Cardiac fibroblast (primary cell): Measurements from ENCODE around the gene TESK2.

ENCODE experiments used
- DNase-seq, 2 donors: peaks; one replicate each; pipeline versions ENCODE4 v3.0.0 to v3.0.0-alpha.2; 2010; ENCODE audit warnings: low read depth in 2 of 2
- H3K4me3 ChIP-seq, 2 donors: replicated peaks in 1 of 2; 1 replicate in 1 of 2; 2 replicates in 1 of 2; pipeline ENCODE4 v1.5.1; 2011; ENCODE audit warnings: low read depth in 2 of 2, low read length in 2 of 2, mild to moderate bottlenecking in 2 of 2, moderate library complexity in 1 of 2
- TF ChIP-seq, protein P1 (sequence below): IDR thresholded peaks from one replicate; pipeline ENCODE4 v1.5.1; 2011; ENCODE audit warnings: low read depth, mild to moderate bottlenecking, low read length, inconsistent platforms

TESK2 gene

GRCh38 chr1:45512641-45513054, 21.7 kb upstream of the TESK2 start:
- TF ChIP-seq, protein P1, sequence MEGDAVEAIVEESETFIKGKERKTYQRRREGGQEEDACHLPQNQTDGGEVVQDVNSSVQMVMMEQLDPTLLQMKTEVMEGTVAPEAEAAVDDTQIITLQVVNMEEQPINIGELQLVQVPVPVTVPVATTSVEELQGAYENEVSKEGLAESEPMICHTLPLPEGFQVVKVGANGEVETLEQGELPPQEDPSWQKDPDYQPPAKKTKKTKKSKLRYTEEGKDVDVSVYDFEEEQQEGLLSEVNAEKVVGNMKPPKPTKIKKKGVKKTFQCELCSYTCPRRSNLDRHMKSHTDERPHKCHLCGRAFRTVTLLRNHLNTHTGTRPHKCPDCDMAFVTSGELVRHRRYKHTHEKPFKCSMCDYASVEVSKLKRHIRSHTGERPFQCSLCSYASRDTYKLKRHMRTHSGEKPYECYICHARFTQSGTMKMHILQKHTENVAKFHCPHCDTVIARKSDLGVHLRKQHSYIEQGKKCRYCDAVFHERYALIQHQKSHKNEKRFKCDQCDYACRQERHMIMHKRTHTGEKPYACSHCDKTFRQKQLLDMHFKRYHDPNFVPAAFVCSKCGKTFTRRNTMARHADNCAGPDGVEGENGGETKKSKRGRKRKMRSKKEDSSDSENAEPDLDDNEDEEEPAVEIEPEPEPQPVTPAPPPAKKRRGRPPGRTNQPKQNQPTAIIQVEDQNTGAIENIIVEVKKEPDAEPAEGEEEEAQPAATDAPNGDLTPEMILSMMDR = peak; percentile 76
- no peak overlapping the region for H3K4me3 ChIP-seq
- peak; percentile 74 to 78 for DNase-seq

DNA sequence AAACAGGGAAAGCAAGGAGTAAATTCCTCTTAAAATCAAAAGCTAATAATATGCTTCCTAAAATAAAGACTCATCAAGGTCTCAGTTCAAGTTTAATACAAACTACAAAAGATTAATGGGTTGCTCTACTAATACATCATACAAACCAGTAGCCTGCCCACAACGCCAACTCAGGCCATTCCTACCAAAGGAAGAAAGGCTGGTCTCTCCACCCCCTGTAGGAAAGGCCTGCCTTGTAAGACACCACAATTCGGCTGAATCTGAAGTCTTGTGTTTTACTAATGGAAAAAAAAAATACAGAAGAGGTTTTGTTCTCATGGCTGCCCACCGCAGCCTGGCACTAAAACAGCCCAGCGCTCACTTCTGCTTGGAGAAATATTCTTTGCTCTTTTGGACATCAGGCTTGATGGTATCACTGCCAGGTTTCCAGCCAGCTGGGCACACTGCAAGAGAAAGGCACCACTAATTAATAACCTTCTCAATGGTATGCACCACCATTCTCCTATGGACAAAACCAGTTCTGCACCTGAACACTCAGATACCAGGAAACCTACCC, 20.1 kb upstream of the TESK2 start:
- DNase-seq = no peak
- TF ChIP-seq, protein P1 = no peak
- H3K4me3 ChIP-seq = no peak overlapping the region

DNA sequence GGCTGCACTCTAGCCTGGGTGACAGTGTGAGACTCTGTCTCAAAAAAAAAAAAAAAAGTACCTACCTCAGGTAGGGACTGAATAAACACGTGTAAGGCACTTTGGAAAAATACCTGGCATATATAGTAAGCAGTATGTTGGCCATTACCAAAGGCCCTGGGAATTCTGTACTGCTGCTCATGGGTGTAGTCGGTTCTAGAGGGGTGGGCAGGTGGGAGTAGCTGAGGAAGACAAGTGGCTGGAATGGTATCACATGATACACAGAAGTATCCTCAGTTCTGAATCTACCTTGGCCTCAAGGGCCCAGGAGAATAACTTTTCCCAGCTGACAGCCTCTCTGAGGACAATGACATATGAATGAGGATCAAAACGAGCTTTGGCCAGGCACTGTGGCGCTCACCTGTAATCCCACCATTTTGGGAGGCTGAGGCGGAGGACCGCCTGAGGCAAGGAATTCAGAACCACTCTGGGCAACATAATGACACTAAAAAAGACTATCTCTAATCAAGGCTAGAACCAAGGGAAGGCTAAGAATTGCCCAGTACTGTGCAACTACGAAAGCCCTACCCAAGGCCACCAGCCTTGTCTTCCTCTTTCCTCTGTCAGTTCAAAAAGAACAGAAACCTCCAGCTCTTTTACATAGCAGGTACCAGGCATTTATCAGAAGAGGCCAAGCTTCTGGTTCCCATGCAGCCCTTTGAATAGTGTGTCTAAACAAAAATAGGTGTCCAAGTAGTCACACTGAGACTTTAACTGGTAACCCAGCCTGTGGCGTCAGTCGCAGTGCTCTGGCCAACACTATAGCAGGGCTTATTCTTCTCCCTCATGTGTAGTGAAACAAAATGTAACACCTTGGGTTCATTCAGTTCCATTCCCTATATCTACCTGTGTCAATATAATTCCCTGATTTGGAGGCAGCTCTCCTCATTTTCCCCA, 19.3 kb upstream of the TESK2 start:
- TF ChIP-seq, protein P1 = no peak
- H3K4me3 ChIP-seq = no peak overlapping the region
- DNase-seq = no peak

DNA sequence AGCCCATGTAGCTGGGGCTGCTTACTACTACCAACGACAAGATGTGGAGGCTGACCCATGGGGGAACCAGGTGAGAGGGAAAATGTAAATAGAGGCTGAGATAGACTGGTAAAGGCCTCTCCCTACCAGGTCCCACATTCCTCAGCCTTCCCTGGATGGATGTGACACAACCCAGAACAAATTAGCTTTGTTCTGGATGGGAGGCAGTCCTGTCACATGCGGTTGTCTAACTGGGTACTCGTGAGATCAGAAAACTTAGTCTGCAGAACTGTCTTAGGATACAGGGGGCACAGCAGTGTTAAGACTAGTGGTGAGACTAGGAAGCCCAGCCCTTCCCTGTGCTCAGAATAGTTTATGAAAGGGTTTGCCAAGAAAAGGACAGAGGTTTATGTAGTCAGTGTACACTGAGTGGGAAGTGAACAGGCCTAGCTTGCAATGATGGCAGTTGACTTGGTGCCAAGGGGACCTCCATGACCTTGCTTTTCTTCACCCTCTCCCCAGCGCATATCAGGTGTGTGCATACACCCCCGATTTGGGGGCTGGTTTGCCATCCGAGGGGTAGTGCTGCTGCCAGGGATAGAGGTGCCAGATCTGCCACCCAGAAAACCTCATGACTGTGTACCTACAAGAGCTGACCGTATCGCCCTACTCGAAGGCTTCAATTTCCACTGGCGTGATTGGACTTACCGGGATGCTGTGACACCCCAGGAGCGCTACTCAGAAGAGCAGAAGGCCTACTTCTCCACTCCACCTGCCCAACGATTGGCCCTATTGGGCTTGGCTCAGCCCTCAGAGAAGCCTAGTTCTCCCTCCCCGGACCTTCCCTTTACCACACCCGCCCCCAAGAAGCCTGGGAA, 17.6 kb upstream of the TESK2 start:
- no peak overlapping the region for H3K4me3 ChIP-seq
- DNase-seq = peak; percentile 24 to 27
- TF ChIP-seq, protein P1 = peak; percentile 11

DNA sequence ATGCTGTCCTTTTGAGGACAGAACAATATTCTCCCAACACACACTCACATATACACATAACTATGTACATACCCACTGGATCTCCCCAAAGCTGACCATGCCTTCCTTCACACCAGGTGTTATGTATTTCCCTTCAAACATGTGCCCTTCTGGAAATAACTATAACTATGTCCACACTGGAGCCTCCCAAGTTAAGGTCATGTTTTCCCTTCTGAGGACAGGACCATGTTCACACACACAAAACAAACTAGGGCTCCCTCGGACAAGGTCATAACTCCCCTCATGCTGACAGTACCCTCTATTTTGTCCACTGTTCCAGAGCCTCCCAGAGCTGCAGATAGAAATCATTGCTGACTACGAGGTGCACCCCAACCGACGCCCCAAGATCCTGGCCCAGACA, 16.9 kb upstream of the TESK2 start:
- no peak for DNase-seq
- TF ChIP-seq, protein P1 = no peak
- H3K4me3 ChIP-seq = no peak overlapping the region

GRCh38 chr1:45507195-45507594, 16.2 kb upstream of the TESK2 start:
- H3K4me3 ChIP-seq = no peak overlapping the region
- DNase-seq = no peak
- TF ChIP-seq, protein P1 = no peak
